Activated T-cell treated with anti-CD3 and anti-CD28 coated beads, Interleukin-2, amount 50 U/mL, for 1 hour (primary cell): Measurements from ENCODE around the gene ARHGAP10.

Experiments
- DNase-seq: peaks from one replicate; pipeline ENCODE4 v3.0.0-alpha.2; 2020

Gene ARHGAP10

DNA sequence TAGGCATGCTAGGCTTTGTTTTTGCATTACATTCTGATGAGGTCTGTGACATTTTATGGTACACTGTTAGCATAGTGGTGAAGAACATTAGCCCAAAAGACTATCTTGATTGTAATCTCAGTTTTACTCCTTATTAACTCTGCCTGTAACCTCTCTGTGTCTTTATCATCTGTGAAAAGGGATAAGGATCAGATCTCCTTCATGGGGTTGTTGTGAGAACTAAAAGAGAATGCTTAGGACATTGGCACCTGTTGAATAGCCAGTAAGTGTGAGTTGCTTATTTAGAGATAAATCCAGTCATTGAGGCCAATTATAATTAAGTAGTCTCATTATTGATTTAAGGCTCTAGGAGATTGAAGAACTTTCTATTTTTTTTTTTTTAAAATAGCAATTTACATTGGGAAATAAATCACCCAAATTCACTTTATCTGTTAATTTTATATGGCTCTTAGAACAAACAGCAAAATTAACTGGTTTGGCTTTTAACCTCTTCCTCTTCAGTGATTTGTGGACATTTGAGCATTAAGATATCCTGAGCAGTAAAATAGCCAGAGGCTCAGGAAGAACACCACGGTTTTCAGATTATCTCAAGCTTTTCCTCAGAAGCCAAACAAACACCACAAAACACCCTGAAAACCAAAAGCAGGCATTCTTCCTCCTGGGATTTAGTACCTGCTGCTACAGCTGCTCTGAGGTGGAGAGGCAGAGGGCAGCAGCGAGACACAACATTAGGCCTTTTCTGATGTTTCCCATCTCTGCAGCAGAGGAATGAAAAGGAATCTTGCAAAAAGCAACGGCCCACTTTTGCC is 192.9 kb downstream of the ARHGAP10 start:
- no peak for DNase-seq

DNA sequence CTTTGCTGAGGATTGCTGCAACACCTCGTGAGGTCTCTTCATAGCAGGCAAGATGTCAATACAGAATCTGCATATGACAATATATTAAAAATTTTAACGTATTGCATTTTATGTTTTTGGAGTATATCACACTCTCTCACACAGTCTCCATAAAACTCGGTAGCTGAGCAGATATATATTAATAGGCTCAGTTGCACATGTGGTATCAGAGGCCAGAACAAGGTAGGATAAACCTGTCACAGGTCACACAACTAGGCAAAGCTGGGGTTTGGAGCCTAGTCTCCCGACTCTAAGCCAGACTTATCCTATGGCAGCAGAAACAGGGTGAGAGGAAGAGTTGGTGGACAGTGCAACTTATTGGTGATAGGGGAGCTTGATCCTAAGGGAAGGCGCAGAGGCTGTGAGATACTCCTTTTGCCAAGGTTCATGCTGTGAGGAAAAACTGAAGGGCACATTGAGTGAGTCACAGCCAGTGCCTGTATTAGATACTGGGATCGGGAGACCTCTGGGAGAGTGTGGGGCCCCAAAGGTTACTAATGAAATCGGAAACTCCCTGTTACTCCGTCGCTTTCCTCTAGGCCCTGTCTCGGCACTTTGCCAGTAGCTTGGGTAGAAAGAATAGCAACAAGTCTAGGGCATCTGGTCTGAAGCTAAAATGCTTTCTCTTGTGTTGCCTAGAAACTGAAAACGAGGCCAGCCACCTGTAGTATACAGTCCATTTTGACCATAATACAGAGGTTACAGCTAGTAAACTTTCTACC is 195.7 kb downstream of the ARHGAP10 start:
- no peak for DNase-seq

DNA sequence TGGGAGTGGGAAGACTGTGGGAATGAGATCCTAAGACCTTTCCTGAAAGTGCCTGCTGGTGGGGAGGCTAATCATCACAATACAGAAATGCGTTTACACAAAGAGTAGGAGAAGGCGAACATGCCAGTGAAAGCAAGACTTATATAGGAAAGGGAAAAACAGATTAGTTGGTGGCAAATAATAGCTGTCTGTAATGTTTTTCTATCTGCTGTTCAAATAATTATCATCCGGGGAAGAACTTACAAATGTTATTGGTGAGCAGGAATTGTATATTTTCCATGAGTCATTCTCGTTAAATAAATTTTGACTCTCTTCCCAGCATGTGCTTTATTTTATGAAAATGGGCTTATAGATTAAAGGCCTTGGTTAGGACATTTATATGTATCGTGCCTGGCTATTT is 196.5 kb downstream of the ARHGAP10 start:
- no peak for DNase-seq

DNA sequence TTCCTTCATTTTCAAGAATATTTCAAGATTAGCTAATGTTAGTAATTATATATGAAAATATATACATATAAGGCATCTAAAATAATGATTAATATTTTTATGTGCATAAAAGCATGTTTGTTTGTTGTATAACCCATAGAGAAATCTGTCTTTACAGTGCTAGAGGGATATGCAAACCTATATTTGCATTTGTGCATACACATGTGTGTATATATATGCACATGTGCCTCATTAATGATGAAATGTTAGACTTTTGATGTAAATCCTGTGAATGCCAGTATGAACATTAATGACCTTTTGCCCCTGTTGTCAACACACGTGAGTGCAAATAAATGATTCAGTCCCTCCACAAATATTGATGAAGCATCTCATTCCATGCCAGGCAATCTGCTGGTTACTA is 197.9 kb downstream of the ARHGAP10 start:
- DNase-seq: no peak

DNA sequence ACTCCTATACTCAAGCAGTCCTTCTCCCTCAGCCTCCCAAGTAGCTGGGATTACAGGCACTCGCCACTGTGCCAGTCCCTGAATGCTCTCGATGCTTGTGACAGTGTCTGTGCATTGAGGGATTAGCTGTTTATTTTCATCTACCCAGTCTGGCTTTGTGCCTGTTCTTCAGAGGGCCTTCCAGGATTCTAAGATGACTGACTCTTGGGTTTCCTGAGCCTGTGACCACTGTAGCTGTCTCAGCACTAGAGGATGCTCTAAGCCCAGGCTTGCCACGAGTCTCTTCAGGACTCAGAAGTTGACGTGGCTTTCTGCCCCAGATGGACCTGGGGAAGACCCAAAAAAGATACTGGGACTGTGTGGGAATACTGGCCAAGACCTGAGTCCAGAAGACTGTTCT is 201.4 kb downstream of the ARHGAP10 start:
- DNase-seq: no peak

DNA sequence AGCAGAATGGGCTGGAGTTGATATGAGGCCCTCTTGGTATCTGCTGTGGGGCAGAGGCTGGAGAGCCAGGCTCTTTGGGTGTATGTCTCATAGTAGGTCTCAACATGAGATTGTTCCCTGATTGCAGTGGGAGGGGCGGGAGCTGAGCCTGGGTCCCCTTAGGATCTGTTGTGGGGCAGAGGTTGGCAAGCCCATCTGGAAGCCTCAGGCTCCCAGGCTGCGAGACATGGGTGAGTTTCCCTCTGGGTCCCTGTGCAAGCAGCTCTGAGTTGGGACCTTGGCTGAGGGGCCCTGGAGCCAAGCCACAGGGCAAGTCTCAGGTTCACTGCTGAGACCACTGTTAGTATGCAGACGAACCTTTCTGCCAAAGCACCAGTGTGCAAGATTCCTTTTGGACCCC is 201.9 kb downstream of the ARHGAP10 start:
- no peak for DNase-seq

DNA sequence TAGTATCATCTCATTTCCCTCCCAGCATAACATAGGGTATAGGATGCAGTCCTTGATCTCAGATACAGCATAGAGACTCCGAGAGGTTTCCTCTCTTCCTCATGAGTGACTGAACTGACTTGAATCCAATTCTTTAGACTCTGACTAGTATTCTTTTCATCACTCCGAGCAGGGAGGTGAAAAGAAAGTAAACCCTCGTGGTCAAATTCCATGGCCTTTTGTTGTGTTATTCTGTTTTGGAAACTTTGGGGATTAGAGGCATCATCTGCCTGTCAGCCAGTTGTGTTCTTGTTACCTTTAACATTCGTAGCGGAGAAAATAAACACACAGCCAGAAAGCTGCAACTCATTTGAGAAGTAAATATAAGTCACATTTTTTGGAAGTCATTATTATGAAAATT is 206.6 kb downstream of the ARHGAP10 start:
- DNase-seq: no peak

DNA sequence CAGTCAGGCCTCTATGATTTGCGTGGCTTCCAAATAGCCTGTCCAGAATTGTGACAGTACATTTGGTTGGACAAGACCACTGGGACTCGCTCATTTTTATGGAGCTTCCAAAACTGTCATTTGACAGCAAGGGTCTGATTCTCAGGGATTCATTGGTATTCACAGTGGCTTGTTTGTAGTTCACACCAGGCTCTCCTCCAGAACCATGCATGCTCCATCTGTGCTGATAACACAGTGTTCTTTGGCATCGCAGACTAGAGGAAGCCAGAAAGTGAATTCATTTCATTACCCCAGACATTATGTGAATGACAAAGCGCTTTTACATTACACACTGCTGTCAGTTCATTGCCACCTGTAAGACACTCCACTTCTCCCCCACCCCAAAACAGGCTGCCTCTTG is 208.3 kb downstream of the ARHGAP10 start:
- no peak for DNase-seq

DNA sequence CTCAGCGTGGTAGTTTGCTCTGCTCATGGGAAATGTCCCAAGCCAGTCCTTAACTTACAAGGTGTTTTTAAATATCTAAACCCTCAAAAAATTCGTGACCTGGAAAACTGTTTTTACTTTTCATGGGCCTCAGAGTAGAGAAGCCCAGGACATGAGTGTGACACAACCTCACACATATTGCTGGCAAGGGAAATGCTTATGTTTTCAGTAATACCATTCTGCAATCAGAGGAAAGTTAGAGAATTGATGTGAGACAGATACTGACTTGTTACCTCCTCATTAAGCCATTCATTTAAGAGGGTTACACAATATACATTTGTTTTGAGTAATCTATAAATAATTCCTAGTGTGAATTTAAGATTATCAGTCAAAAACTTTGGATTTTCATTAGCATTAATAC is 209.5 kb downstream of the ARHGAP10 start:
- DNase-seq: no peak

DNA sequence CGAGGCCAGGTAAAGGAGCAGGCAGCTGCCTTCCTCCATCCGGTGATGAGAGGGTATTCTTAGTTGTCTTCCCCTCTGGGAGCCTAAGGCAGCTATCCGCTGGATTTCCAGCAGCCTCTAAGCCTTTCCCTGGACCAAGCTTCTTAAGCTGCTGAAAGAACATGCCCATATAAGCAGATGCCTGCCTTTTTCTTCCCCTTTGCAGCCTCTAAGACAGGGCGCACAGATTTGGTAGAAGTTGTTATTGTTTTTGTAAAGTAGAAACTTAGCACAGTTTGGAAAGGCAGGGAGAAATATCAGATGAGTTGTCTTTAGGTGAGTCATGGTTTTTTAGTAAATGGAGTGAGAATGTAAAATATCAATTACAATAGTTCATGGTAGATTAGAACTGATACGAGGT is 210.8 kb downstream of the ARHGAP10 start:
- no peak for DNase-seq

DNA sequence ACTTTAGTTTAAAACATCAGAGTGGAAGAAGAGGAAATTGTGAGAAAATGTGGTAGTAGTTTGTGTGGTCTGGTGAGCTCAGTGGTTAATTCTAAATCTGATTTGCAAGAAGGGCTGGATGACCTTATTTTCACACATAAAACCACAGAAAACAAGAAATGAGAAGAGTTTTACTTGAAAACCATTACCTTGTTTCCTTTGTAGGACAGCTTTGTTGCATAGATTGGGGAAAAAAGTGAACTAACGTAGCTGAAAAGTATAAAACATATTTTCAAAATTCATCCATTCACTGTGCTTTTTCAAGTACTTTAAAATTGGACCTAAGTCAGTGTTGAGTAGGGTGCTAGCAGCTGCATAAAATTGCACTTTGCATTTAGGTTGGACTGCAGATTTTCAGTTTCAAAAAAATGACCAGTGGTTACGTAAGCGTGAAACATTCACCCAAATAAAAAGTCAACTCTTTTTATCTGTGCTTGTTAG is 211.3 kb downstream of the ARHGAP10 start:
- no peak for DNase-seq

DNA sequence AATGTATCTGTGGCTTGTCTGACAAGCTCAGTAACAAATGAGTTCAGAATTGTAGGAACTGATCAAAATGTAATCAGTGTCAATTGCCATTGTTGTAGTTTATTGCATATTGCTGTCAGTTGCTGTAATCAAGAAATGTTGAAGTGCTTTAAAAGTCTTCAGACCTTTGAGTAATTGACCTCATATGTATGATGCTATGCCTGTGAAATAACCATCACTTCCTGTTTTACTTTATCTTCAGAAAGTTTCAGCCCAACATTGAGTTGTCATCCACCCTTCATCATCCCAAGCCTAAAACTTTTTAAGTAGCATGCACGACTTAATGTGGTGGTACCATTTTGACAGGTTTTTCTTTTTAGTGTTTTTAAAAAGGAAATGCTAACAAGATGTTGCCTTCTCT is 212.4 kb downstream of the ARHGAP10 start:
- DNase-seq: no peak

DNA sequence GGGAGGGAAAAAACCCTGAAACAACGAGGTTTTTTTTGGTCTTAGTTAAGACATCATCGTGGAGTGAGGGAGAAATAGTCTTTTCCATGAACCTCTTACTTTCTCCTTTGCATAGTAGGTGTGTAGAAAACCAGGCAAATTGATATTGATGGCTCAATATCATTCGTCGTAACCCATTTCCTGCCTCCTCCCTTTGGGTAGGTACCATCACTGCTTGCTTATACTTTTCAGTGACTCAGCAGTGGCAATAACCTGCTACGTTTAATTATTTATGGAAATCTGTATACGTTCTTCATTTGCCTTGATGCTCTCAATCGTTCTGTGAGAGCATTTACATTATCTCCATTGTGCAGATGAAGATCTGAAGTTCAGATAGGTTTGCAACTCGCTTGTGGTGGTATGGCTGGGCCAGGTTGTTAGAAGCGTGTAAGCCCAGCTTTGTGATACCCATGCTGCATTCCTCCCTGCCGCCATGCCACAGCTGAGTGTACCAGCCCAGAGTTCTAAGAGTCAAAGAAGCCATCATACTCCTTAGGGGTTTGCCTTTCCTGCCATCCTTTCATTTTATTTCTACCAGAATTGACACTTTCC is 212.9 kb downstream of the ARHGAP10 start:
- no peak for DNase-seq

DNA sequence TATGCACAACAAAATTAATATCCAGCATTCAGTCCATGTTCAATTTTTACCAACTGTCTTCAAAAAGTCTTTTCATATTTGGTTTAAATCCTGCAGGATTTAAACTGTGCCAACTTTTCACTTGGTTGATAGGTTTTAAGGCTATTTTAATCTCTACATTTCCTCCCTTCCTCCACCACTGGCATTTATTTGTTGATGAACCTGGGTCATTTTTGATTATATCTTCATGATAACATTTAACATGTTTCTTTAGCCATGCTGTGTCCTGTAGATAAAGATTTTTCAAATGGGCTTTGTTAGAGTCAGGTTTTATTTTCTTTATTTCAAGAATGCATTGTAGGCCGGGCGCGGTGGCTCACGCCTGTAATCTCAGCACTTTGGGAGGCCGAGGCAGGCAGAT is 216.4 kb downstream of the ARHGAP10 start:
- no peak for DNase-seq

DNA sequence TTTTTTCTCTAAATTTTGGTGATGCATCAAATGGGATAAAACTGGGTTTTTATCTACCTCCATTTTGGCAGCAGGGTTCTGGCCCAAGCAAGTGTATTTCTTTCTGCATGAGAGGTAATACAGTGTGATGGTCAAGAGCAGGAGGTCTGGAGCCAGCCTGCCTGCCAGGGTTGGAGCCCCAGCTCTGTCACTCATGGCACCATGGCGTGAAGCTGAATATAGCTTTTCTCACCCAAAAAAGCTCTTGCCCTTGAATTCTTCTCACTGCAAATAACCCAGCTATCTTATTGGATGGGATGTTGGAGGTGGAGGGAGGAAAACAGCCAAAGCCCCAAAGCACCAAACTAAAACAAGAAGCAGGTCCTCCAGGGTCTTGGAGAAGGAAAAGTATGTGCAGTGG is 218.4 kb downstream of the ARHGAP10 start:
- DNase-seq: no peak

DNA sequence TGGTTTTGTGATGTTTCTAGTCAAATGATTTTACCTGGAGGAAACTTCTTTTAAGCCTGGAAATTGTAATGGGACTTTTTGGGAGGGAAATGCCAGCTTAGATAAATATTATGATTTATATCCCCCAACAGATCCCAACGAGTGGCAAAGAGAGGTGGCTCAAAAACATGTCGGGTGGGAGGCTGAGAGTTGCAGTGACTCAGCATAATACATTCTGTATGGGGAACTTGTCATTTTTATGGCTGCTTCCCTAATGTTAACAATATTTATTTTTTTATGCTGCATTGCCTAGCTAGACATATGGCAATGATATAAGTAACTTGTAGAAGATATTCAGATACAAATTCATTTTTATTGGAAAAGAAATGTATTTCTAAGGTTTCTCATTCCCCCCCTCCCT is 219.0 kb downstream of the ARHGAP10 start:
- no peak for DNase-seq

DNA sequence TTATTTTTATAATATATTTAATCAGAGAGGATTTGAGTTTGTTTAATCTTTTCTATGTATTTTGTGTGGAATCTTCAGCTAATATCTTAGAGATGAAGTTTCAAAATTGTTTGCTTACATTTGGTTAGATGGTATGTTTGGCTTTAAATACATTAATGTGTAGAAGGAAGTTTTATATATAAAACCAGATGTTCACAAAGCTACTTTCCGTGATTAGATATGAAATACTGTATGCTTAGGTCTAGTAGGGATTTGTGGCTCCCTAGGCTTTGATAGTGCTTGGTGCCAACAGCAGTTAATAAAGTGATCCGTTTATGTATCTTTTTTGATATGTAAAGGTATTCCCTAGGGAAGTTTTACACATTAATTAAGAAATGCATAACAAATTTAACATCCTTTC is 223.0 kb downstream of the ARHGAP10 start:
- DNase-seq: no peak

DNA sequence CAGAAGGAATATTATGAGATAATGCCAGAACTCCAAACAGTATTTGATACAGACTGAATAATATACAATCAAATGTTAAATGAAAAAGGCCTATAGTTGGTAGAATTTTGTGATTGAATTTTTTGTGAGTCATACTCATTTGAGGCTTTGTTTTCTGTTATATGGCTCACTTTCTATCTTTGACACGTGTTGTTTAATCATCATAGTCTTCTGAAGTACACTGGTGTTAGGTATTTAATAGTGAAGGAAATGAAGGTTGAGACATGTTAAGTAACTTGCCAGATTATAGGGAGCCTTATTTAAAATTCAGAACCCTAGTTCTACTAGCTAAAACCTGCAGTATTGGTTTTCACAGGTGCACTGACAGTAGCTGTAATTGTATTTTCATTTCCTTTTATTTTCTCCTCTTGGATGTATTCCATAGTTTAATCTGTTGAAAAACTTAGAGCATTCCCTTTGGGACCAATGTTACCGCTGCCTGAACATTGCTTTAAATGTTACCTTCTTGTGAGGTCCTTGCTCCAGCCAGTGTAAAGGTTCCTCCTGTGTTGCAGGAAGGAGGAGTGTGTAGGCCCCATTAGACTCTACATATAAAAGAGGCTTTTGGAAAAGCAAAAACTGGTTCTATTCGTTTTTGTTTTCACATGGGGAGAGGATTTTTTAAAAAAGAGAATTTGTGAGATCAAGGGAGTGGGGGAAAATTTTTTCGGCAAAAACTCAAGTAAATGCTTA is 224.1 kb downstream of the ARHGAP10 start:
- DNase-seq: no peak

DNA sequence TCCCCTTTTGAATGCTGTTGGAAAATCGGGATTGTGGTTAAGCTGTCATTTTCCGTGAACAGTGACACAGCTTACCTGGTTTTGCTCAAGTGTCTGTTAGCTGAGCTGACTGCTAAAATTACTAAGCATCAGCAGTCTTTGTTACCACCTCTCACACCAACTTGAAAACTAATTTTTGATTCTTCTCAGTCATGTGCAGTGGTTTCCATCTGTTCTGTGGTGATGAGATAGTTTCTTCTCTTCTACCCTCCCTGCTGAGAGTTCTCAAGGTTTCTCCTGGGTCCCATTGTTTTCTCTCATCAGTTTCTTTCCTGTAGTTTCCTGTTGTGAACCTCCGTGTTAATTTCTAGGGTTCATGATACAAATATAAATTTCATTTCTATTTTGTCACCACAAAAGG is 225.6 kb downstream of the ARHGAP10 start:
- DNase-seq: no peak

DNA sequence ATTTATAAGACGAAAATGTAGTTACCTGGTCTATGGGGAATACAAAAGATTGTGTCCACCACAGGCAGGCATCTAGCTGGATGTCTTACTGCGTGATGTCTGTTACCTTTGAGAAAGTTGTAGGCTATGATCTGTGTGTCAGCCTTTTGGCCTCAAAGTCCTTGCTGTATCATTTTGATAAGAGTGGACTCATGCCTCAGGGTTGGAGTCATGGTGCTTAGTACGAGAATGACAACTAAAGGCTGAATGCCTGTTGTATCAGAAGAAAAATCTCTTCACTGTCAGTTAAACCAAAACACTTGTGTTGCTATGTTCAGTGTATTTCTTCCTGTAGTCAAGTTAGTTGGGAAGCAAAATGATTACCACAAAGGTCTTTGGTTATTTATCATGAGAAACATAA is 226.2 kb downstream of the ARHGAP10 start:
- DNase-seq: no peak

DNA sequence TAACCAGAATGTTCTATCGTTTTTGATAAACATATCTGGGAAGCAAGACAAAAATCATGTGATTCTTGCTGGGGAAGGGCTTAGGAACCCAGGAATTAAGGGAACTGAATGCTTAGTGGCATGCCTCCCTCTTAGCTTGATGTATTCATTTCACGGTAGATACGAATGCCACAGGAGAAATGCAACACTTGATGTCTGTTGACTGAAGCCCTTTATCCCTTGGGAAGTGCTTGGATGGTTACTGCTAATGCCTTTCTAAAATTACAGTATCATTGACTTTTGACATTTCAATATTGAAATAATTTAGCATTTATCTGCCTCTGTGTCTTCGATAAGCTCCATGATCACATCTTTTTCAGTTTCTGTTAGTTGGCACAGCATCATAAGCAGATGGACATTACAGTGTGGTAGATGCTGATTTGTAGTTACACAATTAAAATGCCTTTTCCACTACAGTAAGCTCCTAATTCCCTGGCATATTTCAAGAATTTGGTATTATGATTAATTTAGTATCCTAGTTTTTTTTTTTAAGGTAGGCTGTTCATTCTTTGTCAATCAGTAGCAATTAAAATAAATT is 226.7 kb downstream of the ARHGAP10 start:
- no peak for DNase-seq

DNA sequence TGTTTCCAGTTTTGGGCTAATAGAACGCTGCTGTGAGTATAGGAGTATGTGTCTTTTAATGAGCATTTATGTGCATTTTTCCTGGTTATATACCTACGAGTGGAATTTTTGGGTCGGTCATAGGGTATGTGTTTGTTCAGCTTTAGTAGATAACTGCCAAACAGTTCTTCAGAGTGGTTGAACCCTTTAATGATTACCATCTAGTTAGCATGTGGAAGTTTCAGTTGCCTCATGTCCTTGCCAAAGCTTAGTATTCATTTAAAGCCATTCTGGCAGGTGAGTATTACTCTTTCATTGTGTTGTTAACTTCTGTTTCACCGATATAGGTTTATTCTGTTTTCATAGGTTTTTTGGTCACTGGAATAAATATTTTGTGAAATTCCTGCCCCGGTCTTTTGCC is 229.1 kb downstream of the ARHGAP10 start:
- DNase-seq: no peak

DNA sequence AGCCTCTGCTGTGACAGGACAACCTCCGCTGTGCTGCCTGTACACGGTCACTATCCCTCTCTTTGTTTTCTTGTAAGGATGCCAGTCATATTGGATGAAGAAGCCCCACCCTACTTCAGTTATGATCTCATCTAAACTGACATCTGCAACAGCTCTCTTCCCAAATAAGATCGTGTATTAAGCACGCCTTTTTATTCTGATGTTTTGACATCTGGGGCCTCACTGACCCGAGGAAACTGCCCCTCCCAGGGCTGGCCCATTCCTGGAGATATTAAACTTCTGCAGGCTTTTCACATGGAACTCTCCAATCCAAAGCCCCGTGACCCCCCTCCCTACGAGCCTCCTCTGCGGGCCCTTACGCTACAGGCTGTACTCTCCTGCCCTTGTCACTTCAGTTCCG is 232.0 kb downstream of the ARHGAP10 start:
- DNase-seq: no peak
